Activated CD4-positive, alpha-beta T cell treated with anti-CD3 and anti-CD28 coated beads, Interleukin-2, amount 50 U/mL, for 24 hours (primary cell): Measurements from ENCODE around the gene BLCAP.
"Not testable (repeated sequence)": the region's sequence is repeated elsewhere in the genome, so short reads cannot be mapped to it uniquely, and the experiment has no call there.

Source experiments
- DNase-seq, 2 donors: peaks; one replicate each; pipeline ENCODE4 v3.0.0-alpha.2; 2020; ENCODE audit warnings: low read depth in 1 of 2, low spot score in 1 of 2

The BLCAP gene

DNA sequence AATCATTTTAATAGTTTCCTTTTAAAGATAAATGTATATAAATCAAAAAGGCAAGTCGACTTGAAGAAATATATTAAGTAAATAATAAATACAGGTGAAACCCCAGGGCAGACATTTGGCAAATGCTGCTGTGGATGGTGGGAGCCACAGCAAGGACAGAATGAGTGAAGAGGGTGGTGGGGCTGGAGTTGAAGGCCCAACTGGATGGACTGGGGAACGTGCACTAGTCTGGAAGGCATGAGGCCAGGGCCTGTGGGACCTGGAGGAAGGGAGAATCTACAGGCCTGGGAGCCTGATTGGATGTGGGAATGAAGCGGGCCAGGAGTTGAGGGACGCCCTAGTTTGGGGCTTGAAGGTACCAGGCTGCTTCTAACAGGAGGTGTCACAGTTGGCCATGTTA lies 30.6 kb upstream of the BLCAP start:
- no peak for DNase-seq

- no peak for DNase-seq
Measured at GRCh38 chr20:37556538-37556937, 28.9 kb upstream of the BLCAP start.

DNA sequence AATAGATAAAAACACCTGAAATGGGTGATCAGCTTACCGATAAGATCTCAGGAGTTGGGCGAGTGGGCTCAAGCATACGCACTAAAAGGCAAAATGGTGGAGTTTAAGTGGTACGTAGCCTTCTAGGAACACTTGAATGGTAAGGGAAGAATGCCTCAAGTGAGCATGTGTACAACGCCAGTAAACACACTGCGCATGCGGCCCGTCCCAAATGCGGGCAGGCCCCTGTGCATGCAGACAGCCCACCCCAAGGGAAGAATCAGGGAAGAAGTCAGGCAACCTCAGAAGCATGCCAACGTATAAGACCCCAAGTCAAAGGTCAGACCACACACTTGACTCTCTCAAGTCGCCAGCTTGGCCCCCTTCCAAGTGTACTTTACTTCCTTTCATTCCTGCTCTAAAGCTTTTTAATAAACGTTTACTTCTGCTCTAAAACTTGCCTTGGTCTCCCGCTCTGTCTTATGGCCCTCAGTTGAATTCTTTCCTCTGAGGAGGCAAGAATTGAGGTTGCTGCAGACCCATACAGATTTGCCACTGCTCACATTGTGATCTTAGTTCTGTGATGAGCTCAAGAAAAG lies 27.1 kb upstream of the BLCAP start:
- not testable (repeated sequence) for DNase-seq

DNA sequence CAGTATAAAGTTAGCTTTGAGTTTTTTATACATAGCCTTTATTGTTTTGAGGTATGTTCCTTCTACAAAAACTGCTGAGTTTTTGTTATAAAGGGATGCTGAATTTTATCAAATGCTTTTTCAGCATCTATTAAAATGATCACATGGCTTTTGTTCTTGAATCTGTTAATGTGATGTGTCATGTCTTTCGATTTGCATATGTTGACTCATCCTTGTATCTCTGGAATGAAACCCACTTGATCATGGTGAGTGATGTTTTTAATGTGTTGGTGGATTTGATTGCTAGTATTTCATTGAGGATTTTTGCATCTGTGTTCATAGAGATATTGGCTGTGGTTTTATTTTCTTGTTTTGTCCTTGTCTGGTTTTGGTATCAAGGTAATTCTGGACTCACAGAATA lies 24.7 kb upstream of the BLCAP start:
- no peak for DNase-seq

DNA sequence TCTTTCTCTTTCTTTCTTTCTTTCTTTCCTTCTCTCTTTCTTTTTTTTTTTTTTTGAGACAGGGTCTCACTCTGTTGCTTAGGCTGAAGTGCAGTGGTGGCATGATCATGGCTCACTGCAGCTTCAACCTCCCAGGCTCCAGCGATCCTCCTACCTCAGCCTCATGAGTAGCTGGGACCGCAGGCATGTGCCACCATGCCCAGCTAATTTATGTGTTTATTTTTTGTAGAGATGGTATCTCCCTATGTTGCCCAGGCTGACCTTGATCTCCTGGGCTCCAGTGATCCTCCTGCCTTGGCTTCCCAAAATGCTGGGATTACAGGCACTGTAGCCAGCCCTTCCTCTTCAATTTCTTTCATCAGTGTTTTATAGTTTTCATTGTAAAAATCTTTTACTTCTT lies 24.0 kb upstream of the BLCAP start:
- not testable (repeated sequence) for DNase-seq

- DNase-seq = not testable (repeated sequence)
Measured at GRCh38 chr20:37550101-37550920, 22.6 kb upstream of the BLCAP start.

GRCh38 chr20:37547912-37548311 lies 20.2 kb upstream of the BLCAP start:
- no peak for DNase-seq

DNA sequence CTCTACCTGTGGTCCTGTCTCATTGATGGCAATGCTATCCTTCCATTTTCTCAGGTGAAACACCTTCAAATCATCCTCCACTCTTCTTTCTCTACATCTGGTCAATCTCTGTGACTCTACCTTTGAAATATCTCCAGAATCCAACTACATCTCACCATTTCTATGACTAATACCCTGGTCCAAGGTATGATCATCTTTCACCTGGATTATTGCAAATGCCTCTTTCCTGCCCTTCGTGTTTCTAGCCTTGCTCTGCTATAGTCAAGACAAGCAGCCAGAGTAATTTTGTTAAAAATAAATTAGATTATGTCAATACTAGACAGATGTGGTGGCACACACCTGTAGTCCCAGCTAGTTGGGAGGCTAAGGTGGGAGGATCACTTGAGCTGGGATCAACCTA lies 17.8 kb upstream of the BLCAP start:
- no peak for DNase-seq

DNA sequence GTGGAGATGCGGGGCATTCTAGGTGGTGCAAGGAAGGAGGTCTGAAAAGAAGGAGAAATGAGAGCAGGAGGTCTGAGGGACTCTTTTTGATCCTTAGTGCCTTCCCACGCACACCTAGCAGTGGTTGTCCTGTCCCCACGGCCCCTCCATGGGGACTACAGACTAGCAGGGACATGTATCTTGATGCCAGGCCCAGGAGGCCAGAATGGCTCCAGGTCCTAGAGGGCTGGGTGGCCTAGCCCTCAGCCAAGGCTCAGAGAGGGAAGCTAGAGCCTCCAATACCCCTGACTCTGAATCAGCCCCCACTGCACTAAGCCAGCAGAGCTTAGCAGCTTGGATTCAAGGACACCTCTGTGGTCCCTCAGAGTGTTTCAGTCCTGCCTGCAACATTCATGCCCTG lies 16.7 kb upstream of the BLCAP start:
- no peak for DNase-seq

- DNase-seq = no peak
Measured at GRCh38 chr20:37543828-37544227, 16.2 kb upstream of the BLCAP start.

DNA sequence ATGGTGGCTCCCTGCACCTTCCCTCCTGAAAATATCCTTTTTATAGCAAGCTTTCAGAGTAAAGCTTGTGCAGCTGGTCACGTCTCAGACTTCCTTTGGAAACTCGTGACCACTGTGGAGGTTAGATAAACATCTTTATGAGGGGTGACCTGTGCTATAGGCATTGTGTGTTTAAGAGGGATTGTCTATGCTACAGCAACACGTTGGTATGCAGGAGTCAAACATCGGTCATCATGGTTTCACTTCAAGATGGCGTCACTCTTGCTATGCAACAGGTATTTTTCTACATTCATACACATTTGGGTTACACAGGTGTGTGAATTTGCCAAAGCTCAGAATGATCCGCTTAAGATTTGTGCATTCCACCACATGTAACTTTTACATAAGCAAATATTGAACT lies 14.6 kb upstream of the BLCAP start:
- DNase-seq = no peak

DNA sequence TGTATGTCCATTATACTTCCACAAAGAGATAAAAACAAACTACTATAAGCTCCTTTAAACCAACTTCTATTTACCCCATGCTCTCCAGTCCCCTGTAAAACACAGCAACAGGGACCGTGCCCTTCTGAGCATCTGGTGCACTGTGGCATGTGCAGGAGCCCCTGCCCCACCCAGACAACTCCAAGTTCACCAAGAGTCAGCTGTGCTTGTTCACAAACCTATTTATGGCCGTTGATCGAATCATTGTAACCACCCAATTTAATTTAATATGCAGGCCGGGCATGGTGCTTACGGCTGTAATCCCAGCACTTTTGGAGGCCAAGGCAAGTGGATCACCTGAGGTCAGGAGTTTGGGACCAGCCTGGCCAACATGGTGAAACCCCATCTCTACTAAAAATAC lies 13.7 kb upstream of the BLCAP start:
- DNase-seq = no peak

- DNase-seq = not testable (repeated sequence)
Measured at GRCh38 chr20:37540838-37541237, 13.2 kb upstream of the BLCAP start.

DNA sequence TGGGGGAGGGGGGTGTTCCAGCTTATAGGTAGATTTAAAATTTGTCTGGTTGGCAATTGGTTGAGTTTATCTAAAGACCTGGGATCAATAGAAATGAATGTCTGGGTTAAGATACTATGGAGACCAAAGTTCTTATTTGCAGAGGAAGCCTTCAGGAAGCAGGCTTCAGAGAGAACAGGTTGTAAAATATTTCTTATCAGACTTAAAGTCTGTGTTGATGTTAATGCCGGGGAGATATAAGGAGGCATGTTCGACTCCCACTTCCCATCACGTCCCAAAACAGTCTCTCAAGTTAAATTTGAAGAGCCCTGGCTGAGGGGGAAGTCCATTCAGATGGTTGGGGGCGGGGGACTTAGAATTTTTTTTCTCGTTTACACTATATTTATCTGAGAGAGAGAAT lies 12.3 kb upstream of the BLCAP start:
- DNase-seq = no peak

GRCh38 chr20:37539424-37539823 lies 11.7 kb upstream of the BLCAP start:
- DNase-seq = no peak

- DNase-seq = no peak
Measured at GRCh38 chr20:37538003-37538402, 10.3 kb upstream of the BLCAP start.

DNA sequence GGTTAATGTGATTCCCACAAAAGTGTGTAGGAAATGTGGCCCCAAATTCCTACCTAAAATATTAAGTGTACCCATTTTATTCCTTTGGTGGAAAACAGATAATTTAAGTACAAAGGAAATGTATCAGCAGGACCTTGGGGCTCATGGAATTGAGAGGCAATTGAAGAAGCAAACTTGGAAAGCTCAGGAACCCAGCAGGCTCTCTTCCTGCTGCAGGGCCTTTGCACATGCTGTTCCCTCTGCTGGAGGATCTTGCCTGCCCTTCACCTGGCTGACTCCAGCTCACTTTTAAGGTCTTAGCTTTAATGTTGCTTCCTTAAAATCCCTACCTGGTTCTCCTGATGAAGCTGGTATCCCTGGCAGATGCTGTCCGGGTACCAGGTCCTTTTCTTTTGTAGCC lies 9.8 kb upstream of the BLCAP start:
- no peak for DNase-seq

GRCh38 chr20:37535443-37536132 lies 7.9 kb upstream of the BLCAP start:
- DNase-seq = no peak

GRCh38 chr20:37534401-37535157 lies 6.9 kb upstream of the BLCAP start:
- DNase-seq = peak in 1 of 2 donors; percentile 56

- no peak for DNase-seq
Measured at GRCh38 chr20:37533154-37533715, 5.6 kb upstream of the BLCAP start.

DNA sequence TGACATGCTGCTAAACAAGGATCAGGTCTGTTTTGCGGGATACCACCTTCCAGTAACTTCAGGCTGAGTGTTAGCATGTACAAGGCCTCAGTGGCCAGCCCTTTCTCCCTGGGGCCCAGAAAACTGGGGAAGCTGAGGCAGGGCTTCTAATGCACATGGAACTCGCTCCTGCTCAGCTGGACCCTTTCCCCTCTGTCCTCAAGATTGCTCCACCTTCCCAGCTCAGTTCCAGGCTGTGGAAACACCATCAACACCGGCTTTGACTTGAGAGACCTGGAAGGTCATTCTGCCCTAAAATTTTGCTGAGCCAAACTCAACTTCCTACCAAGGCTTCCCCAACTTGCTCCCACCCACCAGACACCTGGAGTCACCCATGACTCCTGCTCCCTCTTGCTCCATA lies 4.2 kb upstream of the BLCAP start:
- no peak for DNase-seq
